Neural cell (in vitro differentiated cells): ENCODE results near the gene CLCN4.

ENCODE experiments used
- EZH2 ChIP-seq: fragments of 200-600, 300-800 bp; shearing (Covaris generic), sonication (generic); IDR thresholded peaks from 2 replicates; pipeline ENCODE4 v1.6.1; 2014; ENCODE audit warnings: antibody characterized with exemption, low read length, borderline replicate concordance, mild to moderate bottlenecking; ENCODE audit not compliant: insufficient read depth, poor library complexity, severe bottlenecking
- POLR2AphosphoS5 ChIP-seq: IDR thresholded peaks from 2 replicates; pipeline ENCODE4 v1.6.1; 2012
- TF ChIP-seq, protein P1 (sequence below): fragments of 450-650 bp; IDR thresholded peaks from 2 replicates; pipeline ENCODE4 v1.5.1; 2014; ENCODE audit warnings: antibody characterized with exemption, mild to moderate bottlenecking, moderate library complexity; ENCODE audit not compliant: poor library complexity, severe bottlenecking

DNA sequence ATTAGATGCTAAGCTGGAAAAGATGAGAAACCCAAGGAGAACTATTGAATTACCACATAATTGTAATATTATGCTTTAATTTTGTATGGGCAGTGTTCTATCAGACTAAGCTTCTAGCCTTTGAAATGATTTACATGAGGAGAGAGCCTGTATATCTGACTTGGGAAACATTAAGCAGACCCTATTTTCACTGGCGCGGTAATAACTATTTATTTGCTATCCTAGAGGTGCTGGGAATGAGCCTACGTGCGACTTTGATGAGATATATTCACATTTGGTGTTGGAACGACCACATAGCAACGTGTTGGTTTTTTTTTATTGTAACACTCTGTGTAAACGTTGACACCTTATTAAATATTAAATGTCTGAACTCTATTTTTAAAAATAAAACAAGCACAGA, 80.5 kb downstream of the CLCN4 start:
- no peak for TF ChIP-seq EZH2
- TF ChIP-seq, protein P1, sequence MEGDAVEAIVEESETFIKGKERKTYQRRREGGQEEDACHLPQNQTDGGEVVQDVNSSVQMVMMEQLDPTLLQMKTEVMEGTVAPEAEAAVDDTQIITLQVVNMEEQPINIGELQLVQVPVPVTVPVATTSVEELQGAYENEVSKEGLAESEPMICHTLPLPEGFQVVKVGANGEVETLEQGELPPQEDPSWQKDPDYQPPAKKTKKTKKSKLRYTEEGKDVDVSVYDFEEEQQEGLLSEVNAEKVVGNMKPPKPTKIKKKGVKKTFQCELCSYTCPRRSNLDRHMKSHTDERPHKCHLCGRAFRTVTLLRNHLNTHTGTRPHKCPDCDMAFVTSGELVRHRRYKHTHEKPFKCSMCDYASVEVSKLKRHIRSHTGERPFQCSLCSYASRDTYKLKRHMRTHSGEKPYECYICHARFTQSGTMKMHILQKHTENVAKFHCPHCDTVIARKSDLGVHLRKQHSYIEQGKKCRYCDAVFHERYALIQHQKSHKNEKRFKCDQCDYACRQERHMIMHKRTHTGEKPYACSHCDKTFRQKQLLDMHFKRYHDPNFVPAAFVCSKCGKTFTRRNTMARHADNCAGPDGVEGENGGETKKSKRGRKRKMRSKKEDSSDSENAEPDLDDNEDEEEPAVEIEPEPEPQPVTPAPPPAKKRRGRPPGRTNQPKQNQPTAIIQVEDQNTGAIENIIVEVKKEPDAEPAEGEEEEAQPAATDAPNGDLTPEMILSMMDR, result no peak
- TF ChIP-seq POLR2AphosphoS5, result no peak
